DOHH2 (cell line): ENCODE results near the gene DOCK9.

ENCODE experiments used
- EZH2phosphoT487 ChIP-seq: fragments of 200-600 bp; sonication (generic); IDR thresholded peaks from 2 replicates; pipeline ENCODE4 v1.6.1; 2017; ENCODE audit warnings: borderline replicate concordance, mild to moderate bottlenecking, antibody characterized with exemption, low read length, moderate library complexity, mixed read lengths
- TF ChIP-seq, protein P1 (sequence below): fragments of 200-600 bp; sonication (generic); IDR thresholded peaks from one replicate; pipeline ENCODE4 v1.5.1; 2014; ENCODE audit warnings: antibody characterized with exemption, mild to moderate bottlenecking, low read depth, low read length; ENCODE audit not compliant: poor library complexity, severe bottlenecking

DNA sequence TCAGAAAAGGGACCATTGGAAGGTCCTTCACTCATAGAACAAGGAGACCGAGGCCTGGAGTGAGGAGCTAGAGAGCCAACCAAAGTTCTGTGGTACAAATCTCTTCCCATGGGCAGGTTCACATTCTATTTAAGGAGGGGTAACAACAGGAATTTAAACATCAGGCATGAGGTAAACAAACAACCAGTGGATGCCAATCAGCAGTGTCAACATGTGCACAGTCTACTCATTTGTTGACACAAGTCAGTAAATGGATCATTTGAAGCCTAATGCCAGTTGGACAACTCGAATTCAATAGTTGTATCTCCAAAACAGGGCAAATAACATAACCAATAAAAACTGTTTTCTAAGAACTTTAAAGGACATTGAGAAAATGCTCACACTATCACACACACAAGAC lies 6.3 kb upstream of the DOCK9 start:
- TF ChIP-seq, protein P1, sequence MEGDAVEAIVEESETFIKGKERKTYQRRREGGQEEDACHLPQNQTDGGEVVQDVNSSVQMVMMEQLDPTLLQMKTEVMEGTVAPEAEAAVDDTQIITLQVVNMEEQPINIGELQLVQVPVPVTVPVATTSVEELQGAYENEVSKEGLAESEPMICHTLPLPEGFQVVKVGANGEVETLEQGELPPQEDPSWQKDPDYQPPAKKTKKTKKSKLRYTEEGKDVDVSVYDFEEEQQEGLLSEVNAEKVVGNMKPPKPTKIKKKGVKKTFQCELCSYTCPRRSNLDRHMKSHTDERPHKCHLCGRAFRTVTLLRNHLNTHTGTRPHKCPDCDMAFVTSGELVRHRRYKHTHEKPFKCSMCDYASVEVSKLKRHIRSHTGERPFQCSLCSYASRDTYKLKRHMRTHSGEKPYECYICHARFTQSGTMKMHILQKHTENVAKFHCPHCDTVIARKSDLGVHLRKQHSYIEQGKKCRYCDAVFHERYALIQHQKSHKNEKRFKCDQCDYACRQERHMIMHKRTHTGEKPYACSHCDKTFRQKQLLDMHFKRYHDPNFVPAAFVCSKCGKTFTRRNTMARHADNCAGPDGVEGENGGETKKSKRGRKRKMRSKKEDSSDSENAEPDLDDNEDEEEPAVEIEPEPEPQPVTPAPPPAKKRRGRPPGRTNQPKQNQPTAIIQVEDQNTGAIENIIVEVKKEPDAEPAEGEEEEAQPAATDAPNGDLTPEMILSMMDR = no peak
- TF ChIP-seq EZH2phosphoT487 = no peak
